GM19099 (cell line): ENCODE measurements around the gene CDK10.

Source experiments
- POLR2A ChIP-seq: IDR thresholded peaks from 3 replicates; pipeline ENCODE4 v1.6.1; 2011; ENCODE audit warnings: low read depth; ENCODE audit not compliant: insufficient read length; ENCODE audit errors: extremely low read depth

CDK10 gene

GRCh38 chr16:89686520-89687091 lies at the start of gene CDK10:
Gene CDK10 (plus strand): TSS chr16:89686689. CDS start chr16:89686711, 22 bp downstream.
- TF ChIP-seq POLR2A: peak; percentile 92

GRCh38 chr16:89637379-89637778 lies 49.1 kb upstream of the CDK10 start:
- no peak for TF ChIP-seq POLR2A

GRCh38 chr16:89638455-89638854 lies 48.0 kb upstream of the CDK10 start:
- no peak for TF ChIP-seq POLR2A

GRCh38 chr16:89639385-89639784 lies 47.1 kb upstream of the CDK10 start:
- TF ChIP-seq POLR2A: no peak

GRCh38 chr16:89641458-89642119 lies 44.9 kb upstream of the CDK10 start:
- no peak for TF ChIP-seq POLR2A

GRCh38 chr16:89642574-89642973 lies 43.9 kb upstream of the CDK10 start:
- TF ChIP-seq POLR2A: no peak

GRCh38 chr16:89643769-89644300 lies 42.7 kb upstream of the CDK10 start:
- TF ChIP-seq POLR2A: no peak

GRCh38 chr16:89645122-89645521 lies 41.4 kb upstream of the CDK10 start:
- no peak for TF ChIP-seq POLR2A

GRCh38 chr16:89646270-89646669 lies 40.2 kb upstream of the CDK10 start:
- no peak for TF ChIP-seq POLR2A

- no peak for TF ChIP-seq POLR2A
These were observed 39.6 kb upstream of the CDK10 start for GRCh38 chr16:89646906-89647305.

- TF ChIP-seq POLR2A: no peak
These were observed 34.9 kb upstream of the CDK10 start for GRCh38 chr16:89651584-89651983.

- no peak for TF ChIP-seq POLR2A
These were observed 32.7 kb upstream of the CDK10 start for GRCh38 chr16:89653656-89654295.

GRCh38 chr16:89655062-89655643 lies 31.3 kb upstream of the CDK10 start:
- no peak for TF ChIP-seq POLR2A

GRCh38 chr16:89656435-89657121 lies 29.9 kb upstream of the CDK10 start:
- TF ChIP-seq POLR2A: no peak
